Esophagus (tissue), 2 donors: ENCODE data around the gene MYO7B. TPM values are rescaled to one million over a fixed set of nuclear protein-coding genes. Genes with fewer than 3 reads are reported as not detected.

Experiments used
- H3K27ac ChIP-seq, 2 donors: one replicate each; pipeline ENCODE4 v1.5.1; 2013; ENCODE audit warnings: low read depth in 2 of 2, mild to moderate bottlenecking in 2 of 2, inconsistent platforms in 1 of 2, low read length in 1 of 2, moderate library complexity in 1 of 2
- H3K27me3 ChIP-seq, 2 donors: one replicate each; pipeline ENCODE4 v1.6.1; 2013; ENCODE audit warnings: low read length in 2 of 2, control low read depth in 1 of 2, mild to moderate bottlenecking in 1 of 2; ENCODE audit not compliant: insufficient read depth in 2 of 2, control insufficient read depth in 1 of 2
- H3K36me3 ChIP-seq, 2 donors: one replicate each; pipeline ENCODE4 v1.6.1; 2013; ENCODE audit warnings: low read length in 1 of 2; ENCODE audit not compliant: control insufficient read depth in 2 of 2, insufficient read depth in 2 of 2
- H3K4me1 ChIP-seq, 2 donors: one replicate each; pipeline ENCODE4 v1.6.1; 2013; ENCODE audit warnings: low read length in 1 of 2; ENCODE audit not compliant: control insufficient read depth in 2 of 2, insufficient read depth in 2 of 2
- H3K4me3 ChIP-seq, 2 donors: one replicate each; pipeline ENCODE4 v1.5.1; 2013; ENCODE audit warnings: low read length in 2 of 2, mild to moderate bottlenecking in 2 of 2, low read depth in 1 of 2, moderate library complexity in 1 of 2
- H3K9me3 ChIP-seq, 2 donors: one replicate each; pipeline ENCODE4 v1.6.1; 2013; ENCODE audit warnings: mild to moderate bottlenecking in 2 of 2, low read depth in 1 of 2, low read length in 1 of 2, moderate library complexity in 1 of 2; ENCODE audit not compliant: control insufficient read depth in 2 of 2, insufficient read depth in 1 of 2
- WGBS, 2 donors: extraction: QIAGEN DNeasy Blood & Tissue Kit; methylation state at CpG; one replicate each; pipeline ENCODE4 v1.1.7; 2013; 5-methylcytosine and 5-hydroxymethylcytosine counted together
- polyA plus RNA-seq, 2 donors: library from polyadenylated mRNA; stranded (reverse); fragments of 200-250 nt; gene quantifications; one replicate each; pipeline ENCODE4 v1.2.3, GENCODE V29; 2013
- donor health status: healthy with polysubstance abuse.
- donor health status: Bipolar disorder and iron deficiency.

Gene MYO7B
- polyA plus RNA-seq, 2 donors: 0.09 to 0.20 TPM

- Histone ChIP-seq H3K27ac (no peak overlapping the region), H3K9me3 (no peaks in the 10 kb centered on the region), H3K4me1 (peaks cover 0 to 2% of the 10 kb centered on the region in 2 donors), H3K27me3 (no peaks in the 10 kb centered on the region), H3K4me3 (no peak overlapping the region), H3K36me3 (peaks cover 11% of the 10 kb centered on the region in 2 donors)
- WGBS, 2 donors: 9 to 12% methylated on average over 3 of the region's 3 CpGs
Observed at GRCh38 chr2:127508631-127509034, 26.9 kb upstream of the MYO7B start.

- H3K4me3 ChIP-seq: no peak overlapping the region
- H3K36me3 ChIP-seq: peaks cover 5 to 10% of the 10 kb centered on the region in 2 donors
- H3K9me3 ChIP-seq: no peaks in the 10 kb centered on the region
- no peaks in the 10 kb centered on the region for H3K27me3 ChIP-seq
- H3K4me1 ChIP-seq: peaks cover 0 to 8% of the 10 kb centered on the region in 2 donors
- 80 to 87% methylated on average over 2 of the region's 2 CpGs for WGBS, 2 donors
- H3K27ac ChIP-seq: no peak overlapping the region
Observed at GRCh38 chr2:127510073-127510472, 25.4 kb upstream of the MYO7B start.

- Histone ChIP-seq H3K9me3 (no peaks in the 10 kb centered on the region), H3K4me1 (peaks cover 0 to 8% of the 10 kb centered on the region in 2 donors), H3K27me3 (no peaks in the 10 kb centered on the region), H3K36me3 (peaks cover 0 to 6% of the 10 kb centered on the region in 2 donors), H3K27ac (no peak overlapping the region), H3K4me3 (no peak overlapping the region)
- WGBS, 2 donors: 90 to 91% methylated on average over 6 of the region's 6 CpGs
Observed at GRCh38 chr2:127511090-127511695, 24.3 kb upstream of the MYO7B start.

GRCh38 chr2:127511917-127512316 is 23.6 kb upstream of the MYO7B start:
- Histone ChIP-seq H3K4me3 (no peak overlapping the region), H3K27ac (no peak overlapping the region), H3K9me3 (no peaks in the 10 kb centered on the region), H3K27me3 (no peaks in the 10 kb centered on the region), H3K36me3 (peaks cover 0 to 6% of the 10 kb centered on the region in 2 donors), H3K4me1 (peaks cover 0 to 8% of the 10 kb centered on the region in 2 donors)
- WGBS, 2 donors: 65 to 72% methylated on average over 1 of the region's 1 CpG

DNA sequence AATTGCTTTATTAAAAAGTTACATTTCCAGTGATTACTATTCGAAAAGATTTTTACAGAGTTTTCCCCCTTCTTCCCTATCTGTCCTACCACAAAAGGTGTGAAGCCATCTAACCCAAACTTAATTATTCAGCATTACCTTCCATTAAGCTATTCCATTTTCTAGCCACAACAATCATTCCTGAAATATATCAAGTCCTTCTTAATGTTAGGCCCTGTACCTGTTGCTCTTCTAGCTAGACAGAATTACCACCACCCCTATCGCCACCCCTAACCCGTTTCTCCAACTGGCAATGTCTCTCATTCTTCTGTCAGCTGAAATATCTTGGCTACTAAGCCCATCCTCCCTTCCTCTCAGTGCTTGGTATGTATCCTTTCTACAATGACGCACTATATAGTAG is 23.1 kb upstream of the MYO7B start:
- no peaks in the 10 kb centered on the region for H3K9me3 ChIP-seq
- WGBS, 2 donors: 91 to 97% methylated on average over 4 of the region's 4 CpGs

GRCh38 chr2:127514076-127514475 is 21.4 kb upstream of the MYO7B start:
- Histone ChIP-seq H3K4me1 (peaks cover 0 to 6% of the 10 kb centered on the region in 2 donors), H3K9me3 (no peaks in the 10 kb centered on the region), H3K36me3 (peaks cover 0 to 6% of the 10 kb centered on the region in 2 donors), H3K27me3 (no peaks in the 10 kb centered on the region), H3K4me3 (no peak overlapping the region), H3K27ac (peak overlapping the region in 1 of 2 donors; percentile 26)
- 82% methylated on average over 10 of the region's 10 CpGs for WGBS, 2 donors

More for the DNA sequence above, 23.1 kb upstream of the MYO7B start:
- Histone ChIP-seq H3K4me3 (no peak overlapping the region), H3K27me3 (no peaks in the 10 kb centered on the region), H3K36me3 (peaks cover 0 to 6% of the 10 kb centered on the region in 2 donors), H3K4me1 (peaks cover 0 to 8% of the 10 kb centered on the region in 2 donors), H3K27ac (no peak overlapping the region)

- Histone ChIP-seq H3K27ac (peak overlapping the region in 1 of 2 donors; percentile 57), H3K27me3 (no peaks in the 10 kb centered on the region), H3K9me3 (no peaks in the 10 kb centered on the region), H3K4me1 (peaks cover 0 to 6% of the 10 kb centered on the region in 2 donors), H3K36me3 (peaks cover 0 to 6% of the 10 kb centered on the region in 2 donors), H3K4me3 (no peak overlapping the region)
- 86 to 91% methylated on average over 13 of the region's 13 CpGs for WGBS, 2 donors
Observed at GRCh38 chr2:127514485-127514884, 21.0 kb upstream of the MYO7B start.

- H3K4me3 ChIP-seq: no peak overlapping the region
- peaks cover 0 to 6% of the 10 kb centered on the region in 2 donors for H3K36me3 ChIP-seq
- H3K27ac ChIP-seq: peak overlapping the region; percentile 40 to 61
Observed at GRCh38 chr2:127515383-127515915, 20.0 kb upstream of the MYO7B start.

DNA sequence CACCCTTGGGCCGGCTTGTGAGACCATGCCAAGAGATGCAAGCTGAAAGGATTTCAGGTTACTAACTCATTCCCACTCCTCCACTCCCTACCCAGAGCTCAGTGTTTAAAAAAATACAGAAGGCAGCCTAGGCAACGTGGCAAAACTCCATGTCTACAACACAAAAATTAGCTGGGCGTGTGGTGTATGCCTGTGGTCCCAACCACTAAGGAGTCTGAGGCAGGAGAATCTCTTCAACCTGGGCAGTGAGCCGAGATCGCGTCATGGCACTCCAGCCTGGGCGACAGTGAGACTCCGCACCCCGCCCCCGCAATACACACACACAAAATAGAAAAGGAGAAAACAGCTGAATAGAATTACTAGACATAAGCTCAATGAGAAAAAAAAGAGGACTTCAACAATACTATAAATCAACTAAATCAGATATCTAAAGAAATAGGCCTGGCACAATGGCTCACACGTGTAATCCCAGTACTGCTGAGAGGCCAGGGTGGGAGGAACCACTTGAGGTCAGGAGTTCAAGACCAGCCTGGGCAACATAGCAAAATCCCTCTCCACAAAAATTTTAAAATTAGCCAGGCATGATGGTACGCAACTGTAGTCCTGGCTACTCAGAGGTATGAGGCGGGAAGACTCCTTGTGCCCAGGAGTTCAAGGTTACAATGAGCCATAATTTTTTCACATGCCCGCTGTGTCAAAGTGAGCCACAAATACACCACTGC is 19.3 kb upstream of the MYO7B start:
- WGBS, 2 donors: 75 to 76% methylated on average over 14 of the region's 14 CpGs
- Histone ChIP-seq H3K36me3 (peaks cover 0 to 6% of the 10 kb centered on the region in 2 donors), H3K27ac (peak overlapping the region; percentile 40 to 61)

More at GRCh38 chr2:127515383-127515915, 20.0 kb upstream of the MYO7B start:
- WGBS, 2 donors: 56 to 63% methylated on average over 6 of the region's 6 CpGs
- Histone ChIP-seq H3K9me3 (no peaks in the 10 kb centered on the region), H3K4me1 (peaks cover 0 to 6% of the 10 kb centered on the region in 2 donors), H3K27me3 (no peaks in the 10 kb centered on the region)

More for the DNA sequence above, 19.3 kb upstream of the MYO7B start:
- Histone ChIP-seq H3K4me1 (peaks cover 0 to 6% of the 10 kb centered on the region in 2 donors), H3K27me3 (no peaks in the 10 kb centered on the region), H3K4me3 (no peak overlapping the region), H3K9me3 (no peaks in the 10 kb centered on the region)
